DMS53 (cell line): Measurements from ENCODE around the gene TEX22.
"Not testable (repeated sequence)": the region's sequence is repeated elsewhere in the genome, so short reads cannot be mapped to it uniquely, and the experiment has no call there.

Experiments used
- DNase-seq: peaks from one replicate; lab custom pipeline; 2025; lab: John Stamatoyannopoulos, UW

The TEX22 gene

GRCh38 chr14:105398044-105398725, at the start of gene TEX22:
Gene TEX22 (plus strand): TSS chr14:105398538. CDS start chr14:105399341, 803 bp downstream.
- peak; percentile 85 for DNase-seq

- DNase-seq = no peak
Observed at GRCh38 chr14:105348945-105349699, 49.2 kb upstream of the TEX22 start.

- DNase-seq = no peak
Observed at GRCh38 chr14:105349992-105350391, 48.3 kb upstream of the TEX22 start.

- DNase-seq = no peak
Observed at GRCh38 chr14:105350450-105351244, 47.7 kb upstream of the TEX22 start.

- no peak for DNase-seq
Observed at GRCh38 chr14:105351410-105351809, 46.9 kb upstream of the TEX22 start.

GRCh38 chr14:105351920-105352851, 46.2 kb upstream of the TEX22 start:
- DNase-seq = peak; percentile 90

- DNase-seq = no peak
Observed at GRCh38 chr14:105353136-105353535, 45.2 kb upstream of the TEX22 start.

- no peak for DNase-seq
Observed at GRCh38 chr14:105354541-105354940, 43.8 kb upstream of the TEX22 start.

GRCh38 chr14:105355049-105355575, 43.2 kb upstream of the TEX22 start:
- no peak for DNase-seq

GRCh38 chr14:105355850-105356604, 42.3 kb upstream of the TEX22 start:
- no peak for DNase-seq

GRCh38 chr14:105356927-105357326, 41.4 kb upstream of the TEX22 start:
- no peak for DNase-seq

- DNase-seq = no peak
Observed at GRCh38 chr14:105357626-105358025, 40.7 kb upstream of the TEX22 start.

- DNase-seq = no peak
Observed at GRCh38 chr14:105358140-105358846, 40.0 kb upstream of the TEX22 start.

GRCh38 chr14:105358943-105359342, 39.4 kb upstream of the TEX22 start:
- DNase-seq = no peak

- DNase-seq = not testable (repeated sequence)
Observed at GRCh38 chr14:105361412-105361811, 36.9 kb upstream of the TEX22 start.

GRCh38 chr14:105363847-105364708, 34.3 kb upstream of the TEX22 start:
- no peak for DNase-seq

- DNase-seq = no peak
Observed at GRCh38 chr14:105365101-105365500, 33.2 kb upstream of the TEX22 start.

GRCh38 chr14:105365681-105366080, 32.7 kb upstream of the TEX22 start:
- DNase-seq = no peak
